Testis (tissue), 2 donors: ENCODE measurements around the gene SPATS2L.

Source experiments
- POLR2A ChIP-seq: fragments of 450-650 bp; IDR thresholded peaks from one replicate; pipeline ENCODE4 v1.6.1; 2017; ENCODE audit warnings: antibody characterized with exemption, mild to moderate bottlenecking, moderate library complexity
- TF ChIP-seq, protein P1 (sequence below), 3 experiments: fragments of 450-650 bp in 2 of 3; fragments of 200-600 bp in 1 of 3; sonication (generic) in 1 of 3; IDR thresholded peaks; one replicate each; pipeline ENCODE4 v1.5.1; 2016 to 2019; ENCODE audit warnings: antibody characterized with exemption in 3 of 3, mild to moderate bottlenecking in 2 of 3, moderate library complexity in 1 of 3

DNA sequence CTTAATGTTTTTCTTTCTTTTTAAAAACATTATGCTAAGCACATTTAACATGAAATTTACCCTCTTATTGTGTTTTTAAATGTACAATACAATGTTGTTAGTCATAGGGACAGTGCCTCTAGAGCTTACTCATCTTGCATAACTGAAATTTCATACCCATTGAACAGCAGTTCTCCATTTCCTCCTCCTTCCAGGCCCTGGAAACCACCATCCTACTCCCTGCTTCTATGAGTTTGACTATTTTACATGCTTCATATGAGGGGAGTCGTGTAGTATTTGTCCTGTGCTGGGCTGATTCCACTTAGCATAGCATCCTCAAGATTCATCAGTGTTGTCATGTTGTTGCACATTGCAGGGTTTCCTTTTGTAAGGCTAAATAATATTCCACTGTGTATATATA is 92.6 kb downstream of the SPATS2L start:
- TF ChIP-seq, protein P1, sequence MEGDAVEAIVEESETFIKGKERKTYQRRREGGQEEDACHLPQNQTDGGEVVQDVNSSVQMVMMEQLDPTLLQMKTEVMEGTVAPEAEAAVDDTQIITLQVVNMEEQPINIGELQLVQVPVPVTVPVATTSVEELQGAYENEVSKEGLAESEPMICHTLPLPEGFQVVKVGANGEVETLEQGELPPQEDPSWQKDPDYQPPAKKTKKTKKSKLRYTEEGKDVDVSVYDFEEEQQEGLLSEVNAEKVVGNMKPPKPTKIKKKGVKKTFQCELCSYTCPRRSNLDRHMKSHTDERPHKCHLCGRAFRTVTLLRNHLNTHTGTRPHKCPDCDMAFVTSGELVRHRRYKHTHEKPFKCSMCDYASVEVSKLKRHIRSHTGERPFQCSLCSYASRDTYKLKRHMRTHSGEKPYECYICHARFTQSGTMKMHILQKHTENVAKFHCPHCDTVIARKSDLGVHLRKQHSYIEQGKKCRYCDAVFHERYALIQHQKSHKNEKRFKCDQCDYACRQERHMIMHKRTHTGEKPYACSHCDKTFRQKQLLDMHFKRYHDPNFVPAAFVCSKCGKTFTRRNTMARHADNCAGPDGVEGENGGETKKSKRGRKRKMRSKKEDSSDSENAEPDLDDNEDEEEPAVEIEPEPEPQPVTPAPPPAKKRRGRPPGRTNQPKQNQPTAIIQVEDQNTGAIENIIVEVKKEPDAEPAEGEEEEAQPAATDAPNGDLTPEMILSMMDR (IDR thresholded peaks at IDR 0.05): no peak
- TF ChIP-seq POLR2A: no peak
